Measurements from ENCODE around the gene CAST. TPM values are rescaled to one million over a fixed set of nuclear protein-coding genes. Genes with fewer than 3 reads are reported as not detected.

Gene CAST
- total RNA-seq, 1 experiment from 2014 or later = 52.3 TPM

GRCh38 chr5:96816411-96816939, 154.3 kb downstream of the CAST start:
- no peak overlapping the region for H2AK5ac ChIP-seq (ENCODE audit: insufficient read length, low read length)
- H3K4ac ChIP-seq (ENCODE audit: low read depth, low read length) = no peak overlapping the region
- TF ChIP-seq CTCF (conservative IDR thresholded peaks at IDR 0.05) = no peak
- H2BK5ac ChIP-seq (ENCODE audit: insufficient read length, low read length) = no peak overlapping the region
- H3T11ph ChIP-seq (ENCODE audit: low read length) = no peak overlapping the region
- no peak overlapping the region for H3K4me2 ChIP-seq (ENCODE audit: insufficient read depth, insufficient read length, low read length)
- H3K23ac ChIP-seq (ENCODE audit: insufficient read length, low read depth, low read length) = no peak overlapping the region
- H4K5ac ChIP-seq (ENCODE audit: insufficient read length, low read depth, low read length) = no peak overlapping the region
- H4K20me1 ChIP-seq (ENCODE audit: control insufficient read depth, insufficient read depth, insufficient read length) = no peaks in the 10 kb centered on the region
- Mint-ChIP-seq H3K27ac (no peak overlapping the region; a peak in 3 of 7 replicates), H3K4me3 (0 out of 5 replicates have a peak overlapping the region, but pooled peaks of 1 of the 2 experiments have one; percentile 4), H3K36me3 (ENCODE audit: insufficient read depth in 1 of 3, low read depth in 3 of 3) (no peaks in the 10 kb centered on the region), H3K27me3 (ENCODE audit: low read depth) (peaks cover 4% of the 10 kb centered on the region; the same call in 1 of the 2 replicates), H3K9me3 (no peaks in the 10 kb centered on the region), H3K4me1 (peaks cover 20 to 21% of the 10 kb centered on the region in 2 experiments)
- no peak overlapping the region for H3K27ac ChIP-seq (ENCODE audit: insufficient read length, low read depth, low read length)
- no peak overlapping the region for H2BK15ac ChIP-seq (ENCODE audit: low read depth, low read length)
- no peaks in the 10 kb centered on the region for H3K23me2 ChIP-seq (ENCODE audit: insufficient read length, low read depth, low read length, poor library complexity, severe bottlenecking)
- H4K8ac ChIP-seq (replicated peaks; ENCODE audit: insufficient read length, low read depth, low read length) = no peak overlapping the region
- H3K79me1 ChIP-seq (ENCODE audit: insufficient read depth, low read depth, low read length, poor library complexity, severe bottlenecking) = no peaks in the 10 kb centered on the region
- H2BK20ac ChIP-seq (ENCODE audit: low read depth, low read length, poor library complexity, severe bottlenecking) = no peak overlapping the region
- no peak overlapping the region for H2BK12ac ChIP-seq (ENCODE audit: insufficient read length, low read depth, low read length)
- no peak overlapping the region for H4K91ac ChIP-seq (ENCODE audit: insufficient read length, low read depth, low read length)
- WGBS (ENCODE audit: extremely low coverage, insufficient read length, low lambda C conversion rate) = no CpG with 5 or more reads among the region's 6 CpGs
- peak; percentile 37 for DNase-seq
- H3K9me3 ChIP-seq (ENCODE audit: control insufficient read depth, low read depth, low read length) = no peaks in the 10 kb centered on the region
- no peak overlapping the region for H2AFZ ChIP-seq (ENCODE audit: low read length)
- H2BK120ac ChIP-seq (ENCODE audit: low read depth, low read length, poor library complexity, severe bottlenecking) = no peak overlapping the region
- H3K4me1 ChIP-seq (ENCODE audit: insufficient read depth, low read length) = peaks cover 5% of the 10 kb centered on the region; the same call in 1 of the 2 replicates
- no peak overlapping the region for H3K18ac ChIP-seq (ENCODE audit: insufficient read length, low read depth, low read length)
- H3K79me2 ChIP-seq (ENCODE audit: insufficient read depth, low read length) = no peaks in the 10 kb centered on the region
- H3K14ac ChIP-seq (ENCODE audit: insufficient read depth, low read length) = no peak overlapping the region
- H3K9ac ChIP-seq (ENCODE audit: extremely low read depth, insufficient read length, low read length) = no peak overlapping the region
- no peak overlapping the region for H3K56ac ChIP-seq (ENCODE audit: insufficient read length, low read depth, low read length)
- no peaks in the 10 kb centered on the region for H3K27me3 ChIP-seq (ENCODE audit: insufficient read depth, low read length)

All from H9 (cell line).